Head of caudate nucleus (tissue), 42 donors: ENCODE measurements around the gene EMILIN1.

Source experiments
- DNase-seq, 42 donors: peaks; one replicate each; pipeline versions ENCODE4 v3.0.0 to v3.0.0-alpha.2; 2020 to 2021; ENCODE audit warnings: mixed read lengths in 7 of 42
- intact Hi-C: fragments of 100-400 bp; cut with DNase I; formaldehyde crosslinking; loops from one replicate; pipeline ENCODE4 v1.15.0; 2022

Gene EMILIN1

DNA sequence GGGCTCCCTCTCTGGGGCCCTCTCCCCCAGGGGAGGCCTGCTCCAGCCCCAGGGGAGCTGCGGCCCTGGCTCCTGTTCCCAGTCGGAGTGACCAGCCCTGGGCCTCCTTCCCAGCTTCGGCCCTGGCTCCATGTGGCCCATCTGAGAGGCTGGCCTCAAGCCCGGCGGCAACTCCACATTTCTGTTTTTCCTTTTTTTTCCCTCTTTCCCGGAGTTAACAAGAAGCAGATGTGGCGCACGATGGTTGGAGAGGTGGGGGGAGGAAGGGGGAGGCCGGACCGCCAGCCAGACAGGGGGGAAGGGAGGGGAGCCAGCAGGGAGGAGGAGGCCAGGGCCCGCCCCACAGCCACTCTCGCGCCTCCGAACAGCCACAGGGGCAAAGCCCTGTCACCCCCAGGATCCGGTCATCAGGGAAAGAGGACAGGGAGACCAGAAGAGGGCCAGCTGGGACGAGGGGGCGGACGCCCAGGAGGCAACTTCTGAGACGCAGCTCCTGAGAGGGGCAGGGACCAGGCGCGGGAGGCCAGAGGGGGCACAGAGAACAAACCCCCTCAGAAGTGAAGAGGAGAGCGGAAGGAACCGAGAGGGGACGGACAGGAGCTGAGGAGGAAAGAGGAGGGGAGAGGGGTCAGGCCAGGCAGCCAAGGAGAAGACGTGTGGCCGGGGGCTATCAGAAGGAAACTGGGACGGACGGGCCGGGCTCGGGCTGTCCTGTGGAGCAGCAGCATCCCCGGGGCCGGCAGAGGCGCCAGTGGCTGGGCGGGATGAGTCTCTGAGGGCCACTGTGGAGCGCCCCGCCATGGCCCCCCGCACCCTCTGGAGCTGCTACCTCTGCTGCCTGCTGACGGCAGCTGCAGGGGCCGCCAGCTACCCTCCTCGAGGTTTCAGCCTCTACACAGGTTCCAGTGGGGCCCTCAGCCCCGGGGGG, at the start of gene EMILIN1:
EMILIN1 (plus strand) TSS at position 349 of the 928 bp plus-strand sequence; CDS start at position 800, 451 bp downstream.
- peak; percentile 26 to 80 (median 62) for DNase-seq
- intact Hi-C loops = no loop called here

- intact Hi-C loops = no loop called here
- DNase-seq = no peak
These were observed 49.4 kb upstream of the EMILIN1 start for GRCh38 chr2:27029051-27029450.

- DNase-seq = peak; percentile 72 to 96 (median 91)
- intact Hi-C loops = loop anchor here (10.0 kb wide), 1 partner anchor 52 kb away; the partner anchor contains the start of gene KHK
These were observed 45.7 kb upstream of the EMILIN1 start, which contains the start of gene TMEM214 for GRCh38 chr2:27032495-27033252. TSS of gene TMEM214 (plus strand) at chr2:27032965. CDS start at chr2:27033016, 51 bp downstream.

DNA sequence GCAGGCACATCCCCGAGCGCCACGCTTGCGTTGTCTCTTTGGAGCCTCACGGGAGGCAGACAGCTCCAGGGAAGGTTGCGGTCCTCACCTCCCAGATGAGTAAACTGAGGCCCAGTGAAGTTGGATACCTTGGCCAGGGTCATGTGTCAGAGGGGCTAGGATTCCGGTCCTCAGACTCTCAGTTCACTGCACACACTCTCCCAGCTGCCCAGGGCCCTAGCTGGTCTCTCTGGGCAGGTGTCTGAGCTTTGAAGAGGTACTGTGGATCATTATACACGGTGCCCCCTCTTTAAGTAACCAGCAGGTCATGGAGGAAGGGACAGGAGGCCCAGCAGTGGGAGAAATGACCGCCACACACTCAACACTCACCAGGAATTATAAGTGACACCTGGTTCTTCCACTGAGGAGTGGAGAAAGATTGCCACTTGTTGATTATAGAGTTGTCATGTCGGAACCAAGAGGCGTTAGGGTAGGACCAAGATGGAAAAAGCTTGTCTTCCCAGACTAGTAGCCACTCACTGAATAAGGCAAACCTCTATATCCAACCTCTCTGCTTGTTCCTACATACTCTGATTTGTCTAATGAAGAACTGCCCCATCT, 45.1 kb upstream of the EMILIN1 start:
- intact Hi-C loops = loop anchor here (10.0 kb wide), 1 partner anchor 51 kb away; the partner anchor contains the start of gene KHK
- no peak for DNase-seq

DNA sequence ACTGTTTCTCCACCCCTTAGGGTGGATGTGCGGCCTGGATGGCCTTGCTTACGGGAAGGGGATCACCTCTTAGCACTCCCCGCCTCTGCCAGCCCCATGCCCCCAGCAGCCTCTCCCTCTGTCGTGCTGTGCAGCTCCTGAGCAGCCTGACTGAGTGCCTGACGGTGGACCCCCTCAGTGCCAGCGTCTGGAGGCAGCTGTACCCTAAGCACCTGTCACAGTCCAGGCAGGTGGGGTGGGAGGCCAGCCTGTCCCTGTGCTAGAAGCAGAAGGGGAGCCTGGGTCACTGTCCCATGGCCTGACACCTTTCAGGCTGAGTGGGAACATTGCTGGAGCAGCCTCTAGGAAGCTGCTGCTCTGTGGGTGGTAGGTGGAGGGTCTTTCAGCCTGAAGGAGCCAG, 40.4 kb upstream of the EMILIN1 start:
- DNase-seq = no peak
- intact Hi-C loops = loop anchor here (10.0 kb wide), 1 partner anchor 47 kb away; the partner anchor contains the start of gene KHK

- intact Hi-C loops = loop anchor here (10.0 kb wide), 1 partner anchor 46 kb away; the partner anchor contains the start of gene KHK
- no peak for DNase-seq
These were observed 39.6 kb upstream of the EMILIN1 start for GRCh38 chr2:27038631-27039339.

GRCh38 chr2:27039426-27039825, 39.0 kb upstream of the EMILIN1 start:
- no peak for DNase-seq
- intact Hi-C loops = loop anchor here (10.0 kb wide), 1 partner anchor 45 kb away; the partner anchor contains the start of gene KHK

DNA sequence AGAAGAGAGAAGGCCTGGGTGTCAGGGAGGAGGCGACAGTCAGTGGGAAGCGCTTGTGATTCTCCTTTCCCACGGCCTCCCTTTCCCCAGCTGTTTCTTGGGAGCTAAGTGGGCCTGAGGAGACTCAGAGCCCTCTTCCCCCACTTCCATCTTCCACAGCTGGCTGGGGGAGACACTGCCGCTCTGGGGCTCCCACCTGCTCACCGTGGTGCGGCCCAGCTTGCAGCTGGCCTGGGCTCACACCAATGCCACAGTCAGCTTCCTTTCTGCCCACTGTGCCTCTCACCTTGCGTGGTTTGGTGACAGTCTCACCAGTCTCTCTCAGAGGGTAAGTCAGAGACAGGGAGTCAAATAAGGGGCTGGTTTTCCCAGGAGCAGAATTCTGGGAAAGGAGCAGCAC, 38.5 kb upstream of the EMILIN1 start:
- intact Hi-C loops = loop anchor here (10.0 kb wide), 1 partner anchor 45 kb away; the partner anchor contains the start of gene KHK
- DNase-seq = no peak

- intact Hi-C loops = no loop called here
- no peak for DNase-seq
These were observed 38.1 kb upstream of the EMILIN1 start for GRCh38 chr2:27040282-27040681.

DNA sequence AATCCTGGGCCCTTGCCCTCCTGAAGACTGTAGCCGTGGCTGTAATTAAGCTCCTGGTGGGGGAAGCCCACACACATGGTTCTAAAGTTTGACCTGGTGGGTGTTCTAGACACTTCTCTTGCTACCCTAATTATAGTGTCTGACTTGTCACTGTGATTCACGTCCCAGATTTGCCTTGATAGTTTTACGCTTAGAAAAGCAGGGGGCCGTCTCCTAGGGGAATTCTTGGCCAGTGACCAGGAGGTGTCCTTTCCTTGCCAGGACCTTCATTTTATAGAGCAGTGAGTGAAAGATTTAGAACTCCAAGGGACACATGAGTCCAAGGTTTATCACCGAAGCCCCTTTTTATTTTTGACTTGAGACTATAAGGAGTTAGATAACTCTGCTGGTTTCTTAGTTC, 36.7 kb upstream of the EMILIN1 start:
- intact Hi-C loops = no loop called here
- DNase-seq = peak in 8 of 42 donors; percentile 11 to 52 (median 32)

DNA sequence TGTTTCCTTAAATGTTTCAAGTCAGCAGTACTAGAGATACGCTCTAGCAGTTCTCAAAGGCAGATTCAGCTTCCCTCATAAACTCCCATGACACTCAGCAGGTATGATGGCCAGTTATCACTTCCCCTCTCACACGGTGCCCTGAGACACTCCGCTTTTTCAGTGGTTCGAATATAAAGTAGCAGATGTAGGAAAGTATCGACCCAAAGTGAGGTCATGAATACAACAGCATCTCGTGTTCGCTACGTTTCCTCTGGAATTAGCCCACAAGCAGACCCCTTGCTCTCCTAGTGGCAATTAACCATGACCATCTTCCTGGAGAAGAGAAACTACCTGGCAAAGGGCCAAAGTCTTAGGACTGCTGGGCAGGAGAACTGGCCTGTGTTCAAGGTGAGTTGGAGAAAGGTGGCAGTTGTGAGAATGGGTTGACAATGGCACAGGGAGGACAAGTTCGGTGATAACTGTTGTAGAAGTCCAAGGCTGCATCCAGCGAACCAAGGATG, 36.2 kb upstream of the EMILIN1 start:
- intact Hi-C loops = no loop called here
- DNase-seq = no peak

GRCh38 chr2:27042985-27043634, 35.3 kb upstream of the EMILIN1 start:
- no peak for DNase-seq
- intact Hi-C loops = no loop called here

DNA sequence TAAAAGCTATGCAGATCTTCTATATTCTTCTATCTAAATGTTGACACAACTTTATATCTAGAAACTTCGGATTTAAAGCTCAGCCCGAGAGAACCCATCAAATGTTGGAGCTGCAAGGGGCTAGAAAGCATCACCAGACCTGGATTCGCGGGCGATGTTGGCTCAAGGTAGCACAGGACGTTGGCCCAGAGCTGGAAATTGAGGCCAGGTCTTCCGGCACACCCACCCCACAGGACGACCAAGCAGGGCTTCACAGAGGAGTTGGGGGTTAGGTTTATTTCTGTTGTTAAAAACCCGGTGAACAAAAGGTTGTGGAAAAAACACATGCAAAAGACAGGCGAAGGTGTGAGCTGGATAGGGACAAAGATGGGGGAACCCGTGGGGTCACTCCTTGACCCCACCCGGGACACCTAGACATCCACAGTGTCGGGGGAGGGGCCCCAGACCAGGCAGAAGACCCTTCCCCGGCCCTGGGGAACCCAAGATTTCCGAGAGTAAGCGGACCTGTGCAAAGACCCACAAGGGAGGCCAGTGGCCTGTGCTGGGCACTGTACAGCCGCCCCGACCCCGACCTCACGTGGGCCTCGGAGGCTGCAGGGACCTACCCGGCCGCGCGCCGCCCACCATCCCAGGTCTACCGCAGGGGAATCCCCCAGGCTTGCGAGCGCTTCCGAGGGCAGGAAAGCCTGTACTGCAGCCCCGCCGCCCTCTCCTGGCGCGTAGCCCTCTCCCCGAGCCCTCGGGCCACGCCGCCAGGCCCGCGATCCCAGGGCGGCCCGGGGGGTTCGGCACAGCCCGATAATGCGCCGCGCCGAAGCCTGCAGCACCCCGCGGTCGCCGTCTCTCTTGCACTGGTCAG, 28.8 kb upstream of the EMILIN1 start:
- intact Hi-C loops = loop anchor here (5.0 kb wide), 1 partner anchor 38 kb away; the partner anchor contains the start of gene KHK
- DNase-seq = peak in 21 of 42 donors; percentile 11 to 60 (median 30)

- intact Hi-C loops = loop anchor here (5.0 kb wide), 1 partner anchor 37 kb away; the partner anchor contains the start of gene KHK
These were observed 28.0 kb upstream of the EMILIN1 start for GRCh38 chr2:27050281-27050995.

DNA sequence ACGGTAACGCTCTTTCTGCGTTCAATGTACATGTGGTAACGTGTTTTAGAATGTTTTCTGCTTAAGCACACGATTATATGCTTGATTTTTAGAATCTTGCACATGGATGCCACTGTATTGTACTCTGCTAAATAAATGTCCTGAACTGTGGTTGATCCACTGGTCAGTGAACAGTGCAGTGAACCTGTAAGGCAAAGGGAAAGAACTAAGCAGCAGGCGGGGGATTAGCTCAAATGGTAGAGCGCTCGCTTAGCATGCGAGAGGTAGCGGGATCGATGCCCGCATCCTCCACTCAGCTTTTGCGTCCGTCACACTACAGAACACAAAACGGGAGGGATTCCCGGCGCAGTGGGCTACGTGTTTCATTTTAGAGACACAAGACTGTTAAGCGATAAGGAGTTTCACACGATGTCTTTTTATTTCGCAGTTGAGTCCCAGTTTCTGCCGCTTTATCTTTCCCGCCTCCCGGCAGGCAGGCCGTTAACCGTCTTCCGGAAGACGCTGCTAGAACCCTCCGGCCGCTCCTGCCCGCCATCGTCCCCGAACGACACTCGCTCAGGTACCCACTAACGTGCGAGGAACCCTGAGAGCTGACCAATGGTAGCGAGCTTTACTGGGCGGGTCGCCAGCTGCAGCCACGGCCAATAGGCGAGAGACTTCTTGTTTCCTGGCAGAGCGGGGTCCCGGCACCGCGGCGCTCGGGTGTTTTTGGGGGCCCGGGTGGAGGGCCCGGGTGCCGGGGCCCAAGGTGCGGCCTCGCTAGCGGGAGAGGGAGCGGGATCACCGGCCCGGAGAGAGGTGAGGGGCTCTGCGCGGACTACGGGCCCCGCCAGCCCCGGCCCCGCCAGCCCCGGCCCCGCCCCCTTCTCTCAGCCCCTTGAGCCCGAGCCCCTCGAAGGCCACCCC, 27.2 kb upstream of the EMILIN1 start, which contains the start of gene AGBL5:
AGBL5 (plus strand) TSS at position 673 of the 906 bp plus-strand sequence. CDS start 1,291 bp downstream, outside the sequence.
- intact Hi-C loops = loop anchor here (5.0 kb wide), 1 partner anchor 36 kb away; the partner anchor contains the start of gene KHK

More at GRCh38 chr2:27050281-27050995, 28.0 kb upstream of the EMILIN1 start:
- DNase-seq = peak; percentile 82 to 99 (median 95)

More for the DNA sequence above, 27.2 kb upstream of the EMILIN1 start, which contains the start of gene AGBL5:
- peak; percentile 90 to 98 (median 96) for DNase-seq
